Heart left ventricle (tissue), 16 donors: ENCODE measurements around the gene CNP. TPM values are rescaled to one million over a fixed set of nuclear protein-coding genes. Genes with fewer than 3 reads are reported as not detected.
A peak's percentile ranks its signal among the peaks of the same experiment; 100 is the strongest.

Experiments used
- ATAC-seq, 4 donors: fragments of 200-7000 bp; cut with Tn5 transposase; one replicate each; pipeline ENCODE4 v1.9.1; 2020 to 2022; ENCODE audit warnings: moderate library complexity in 4 of 4, mild to moderate bottlenecking in 3 of 4, moderate number of reproducible peaks in 1 of 4
- DNase-seq, 5 donors: peaks; one replicate each; pipeline ENCODE4 v3.0.0-alpha.2; 2020
- H3K27ac ChIP-seq, 12 donors: fragments of 200-600 bp; sonication (generic) in 4 of 12; one replicate each; pipeline versions ENCODE4 v1.5.0 to v1.8.0; 2016 to 2022; ENCODE audit warnings: mild to moderate bottlenecking in 2 of 12
- H3K27me3 ChIP-seq, 9 donors: fragments of 200-600 bp; sonication (generic) in 2 of 9; one replicate each; pipeline versions ENCODE4 v1.5.1 to v1.8.0; 2016 to 2022; ENCODE audit warnings: mild to moderate bottlenecking in 3 of 9
- H3K36me3 ChIP-seq, 9 donors: fragments of 200-600 bp; sonication (generic) in 2 of 9; one replicate each; pipeline versions ENCODE4 v1.5.0 to v1.8.0; 2018 to 2022; ENCODE audit warnings: mild to moderate bottlenecking in 2 of 9
- H3K4me1 ChIP-seq, 12 donors: fragments of 200-600 bp; sonication (generic) in 4 of 12; one replicate each; pipeline versions ENCODE4 v1.5.0 to v1.8.0; 2016 to 2022; ENCODE audit warnings: mild to moderate bottlenecking in 3 of 12
- H3K4me3 ChIP-seq, 12 donors: fragments of 200-600 bp; sonication (generic) in 4 of 12; one replicate each; pipeline versions ENCODE4 v1.5.0 to v1.8.0; 2017 to 2022; ENCODE audit warnings: mild to moderate bottlenecking in 9 of 12, moderate library complexity in 4 of 12
- H3K9me3 ChIP-seq, 12 donors: fragments of 200-600 bp; sonication (generic) in 4 of 12; one replicate each; pipeline versions ENCODE4 v1.5.0 to v1.8.0; 2016 to 2022; ENCODE audit warnings: mild to moderate bottlenecking in 1 of 12
- POLR2A ChIP-seq, 2 donors: fragments of 450-650 bp; IDR thresholded peaks; one replicate each; pipeline ENCODE4 v1.6.1; 2017; ENCODE audit warnings: antibody characterized with exemption in 2 of 2, mild to moderate bottlenecking in 2 of 2, moderate library complexity in 2 of 2
- WGBS, 4 donors: extraction: QIAGEN DNeasy Blood & Tissue Kit in 2 of 4; methylation state at CpG; one replicate each; pipeline versions ENCODE4 v1.1.5 to v1.1.7; 2013 to 2018; 5-methylcytosine and 5-hydroxymethylcytosine counted together
- intact Hi-C, 10 donors: fragments of 100-400 bp; cut with DNase I; formaldehyde crosslinking; loops; one replicate each; pipeline versions ENCODE4 v1.11.1 to v1.14.2; 2022
- polyA plus RNA-seq, 2 donors: library from polyadenylated mRNA; stranded (reverse); fragments of 200-250 nt; gene quantifications; one replicate each; pipeline ENCODE4 v1.2.3, GENCODE V29; 2013
- total RNA-seq, 9 donors: library from RNA; depleted of rRNA in 2 of 9; stranded (reverse); fragments of >200 nt in 2 of 9; fragmentation: NEBNext Ultra II Directional in 3 of 9; extraction: Animal tissue kit (Norgen Biotek cat#: 25700) in 3 of 9; gene quantifications; one replicate each; pipeline versions ENCODE4 v1.1.0 to v1.2.4, GENCODE V29; 2016 to 2023
- TF ChIP-seq, protein P1 (sequence below), 12 donors: fragments of 200-600 bp; sonication (generic) in 4 of 12; IDR thresholded peaks; one replicate each; pipeline versions ENCODE4 v1.5.0 to v1.8.0; 2018 to 2022; ENCODE audit warnings: antibody characterized with exemption in 12 of 12, mild to moderate bottlenecking in 5 of 12
- donor health status: ischemic (EF 13 %, LVEDD 7.1; RV severe dilation, severe dysfunction).
- donor health status: healthy with polysubstance abuse.
- donor health status: DM: no; HTN: yes; CAD: no.
- donor health status: DM: no; HTN: no; CAD: no.
- donor health status: ischemic (EF 25% LVEDD 6.9; RV normal size, moderate dysfunction).
- donor health status: ischemic (EF 25% LVEDD 5.7; RV mildly dilated, moderate dysfunction).
- donor health status: healthy.
- donor health status: DM: yes; HTN: yes; CAD: no.
- donor health status: ischemic (EF 35%, LVEDD 5.7; RV mildly dilated, moderate dysfunction).
- donor health status: nonischemic (EF 11% LVEDD 7.7; RV severe dilation, severe dysfunction).
- donor health status: DM: yes; HTN: yes; CAD: no.
- donor health status: PGD.
- donor health status: ischemic (EF 29% LVEDD 5.4; RV normal size, mild dysfunction).
- donor health status: nonischemic (EF 23%, LVEDD 6.1; RV moderate dilation, normal function).

CNP gene
- total and polyA plus RNA-seq, 11 donors, result 19.3 to 49.1 (median 27.5) TPM

DNA sequence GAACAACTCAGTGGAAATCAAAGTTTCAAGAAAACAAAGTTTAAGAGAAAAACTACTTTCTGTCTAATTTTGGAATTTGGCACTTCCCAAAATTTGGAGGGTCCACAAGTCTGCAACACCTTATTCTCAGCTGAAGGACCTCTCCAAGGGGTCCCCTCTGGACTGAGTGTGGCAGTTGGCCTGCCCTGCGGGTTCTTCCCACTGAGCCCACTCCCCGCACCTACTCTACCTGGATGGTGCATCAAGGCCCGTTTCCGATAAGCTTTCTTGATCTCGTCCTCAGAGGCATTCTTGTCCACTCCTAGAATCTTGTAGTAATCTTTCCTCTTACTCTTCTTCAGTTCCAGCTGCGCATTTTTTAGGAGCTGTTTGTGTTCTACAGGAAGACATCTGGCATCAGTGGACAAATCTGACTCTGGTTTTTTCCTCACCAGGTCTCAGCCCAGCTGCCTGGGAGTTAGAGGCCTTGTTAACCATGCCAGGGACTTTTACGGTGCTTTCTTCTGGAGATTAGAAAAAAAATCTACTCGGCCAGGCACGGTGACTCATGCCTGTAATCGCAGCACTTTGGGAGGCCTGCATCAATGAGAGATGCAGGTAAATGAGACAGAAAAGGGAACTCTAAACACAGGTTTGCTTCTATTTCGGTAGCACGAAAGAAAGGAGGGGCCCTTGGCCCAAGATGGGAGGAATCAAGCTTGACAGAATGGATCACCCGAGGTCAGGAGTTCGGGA, 15.6 kb downstream of the CNP start:
- ATAC-seq (no peak), DNase-seq (no peak)
- Histone ChIP-seq H3K27ac (peak overlapping the region in 1 of 12 donors; percentile 26), H3K9me3 (no peaks in the 10 kb centered on the region), H3K36me3 (peaks cover 3 to 100% (median 97%) of the 10 kb centered on the region in 9 donors), H3K27me3 (no peaks in the 10 kb centered on the region), H3K4me3 (no peak overlapping the region), H3K4me1 (no peaks in the 10 kb centered on the region)
- intact Hi-C loops, result no loop called here
- 89 to 92% (median 91%) methylated on average over 14 of the region's 14 CpGs for WGBS, 4 donors
- TF ChIP-seq, protein P1, sequence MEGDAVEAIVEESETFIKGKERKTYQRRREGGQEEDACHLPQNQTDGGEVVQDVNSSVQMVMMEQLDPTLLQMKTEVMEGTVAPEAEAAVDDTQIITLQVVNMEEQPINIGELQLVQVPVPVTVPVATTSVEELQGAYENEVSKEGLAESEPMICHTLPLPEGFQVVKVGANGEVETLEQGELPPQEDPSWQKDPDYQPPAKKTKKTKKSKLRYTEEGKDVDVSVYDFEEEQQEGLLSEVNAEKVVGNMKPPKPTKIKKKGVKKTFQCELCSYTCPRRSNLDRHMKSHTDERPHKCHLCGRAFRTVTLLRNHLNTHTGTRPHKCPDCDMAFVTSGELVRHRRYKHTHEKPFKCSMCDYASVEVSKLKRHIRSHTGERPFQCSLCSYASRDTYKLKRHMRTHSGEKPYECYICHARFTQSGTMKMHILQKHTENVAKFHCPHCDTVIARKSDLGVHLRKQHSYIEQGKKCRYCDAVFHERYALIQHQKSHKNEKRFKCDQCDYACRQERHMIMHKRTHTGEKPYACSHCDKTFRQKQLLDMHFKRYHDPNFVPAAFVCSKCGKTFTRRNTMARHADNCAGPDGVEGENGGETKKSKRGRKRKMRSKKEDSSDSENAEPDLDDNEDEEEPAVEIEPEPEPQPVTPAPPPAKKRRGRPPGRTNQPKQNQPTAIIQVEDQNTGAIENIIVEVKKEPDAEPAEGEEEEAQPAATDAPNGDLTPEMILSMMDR (IDR thresholded peaks at IDR 0.05), result no peak
- TF ChIP-seq POLR2A (IDR thresholded peaks at IDR 0.05), result no peak

DNA sequence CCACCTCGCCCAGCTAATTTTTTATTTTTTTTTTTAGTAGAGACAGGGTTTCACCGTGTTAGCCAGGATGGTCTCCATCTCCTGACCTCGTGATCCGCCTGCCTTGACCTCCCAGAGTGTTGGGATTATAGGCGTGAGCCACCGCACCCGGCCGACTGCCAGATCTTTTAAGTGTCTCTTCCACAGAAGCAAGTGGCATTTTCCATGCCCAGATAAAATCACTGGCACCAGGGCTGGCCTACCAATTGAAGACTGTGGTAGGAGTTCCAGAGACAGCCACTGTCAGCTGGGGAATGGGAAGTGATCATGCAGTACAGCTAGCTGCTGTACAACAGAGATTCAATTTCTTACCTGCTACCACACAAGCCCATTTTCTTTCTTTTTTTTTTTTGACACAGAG, 17.9 kb downstream of the CNP start:
- DNase-seq (no peak), ATAC-seq (peak in 3 of 4 donors; percentile 26 to 67 (median 60))
- Histone ChIP-seq H3K4me3 (no peak overlapping the region), H3K27ac (no peak overlapping the region), H3K36me3 (peaks cover 3 to 100% (median 97%) of the 10 kb centered on the region in 9 donors), H3K4me1 (no peaks in the 10 kb centered on the region), H3K9me3 (no peaks in the 10 kb centered on the region), H3K27me3 (no peaks in the 10 kb centered on the region)
- TF ChIP-seq, protein P1 (IDR thresholded peaks at IDR 0.05), result no peak
- no peak for TF ChIP-seq POLR2A (IDR thresholded peaks at IDR 0.05)
- intact Hi-C loops, result no loop called here
- WGBS, 4 donors, result 78 to 87% (median 83%) methylated on average over 8 of the region's 8 CpGs

DNA sequence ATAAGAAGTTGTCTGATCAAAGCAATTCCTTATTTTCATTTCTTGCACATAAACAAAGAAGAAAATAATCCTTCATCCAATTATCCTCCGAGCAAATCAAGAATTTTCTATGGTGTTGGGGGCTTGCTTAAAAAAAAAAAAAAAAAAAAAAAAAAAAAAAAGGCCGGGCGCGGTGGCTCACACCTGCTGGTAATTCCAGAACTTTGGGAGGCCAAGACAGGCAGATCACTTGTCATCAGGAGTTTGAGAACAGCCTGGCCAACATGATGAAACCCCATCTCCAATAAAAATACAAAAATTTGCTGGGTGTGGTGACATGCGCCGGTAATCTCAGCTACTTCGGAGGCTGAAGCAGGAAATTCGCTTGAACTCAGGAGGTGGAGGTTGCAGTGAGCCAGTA, 19.3 kb downstream of the CNP start:
- Histone ChIP-seq H3K4me3 (no peak overlapping the region), H3K27ac (no peak overlapping the region), H3K4me1 (no peaks in the 10 kb centered on the region), H3K9me3 (no peaks in the 10 kb centered on the region), H3K36me3 (peaks cover 0 to 100% (median 100%) of the 10 kb centered on the region in 9 donors), H3K27me3 (no peaks in the 10 kb centered on the region)
- intact Hi-C loops, result no loop called here
- 93 to 95% (median 93%) methylated on average over 8 of the region's 8 CpGs for WGBS, 4 donors
- TF ChIP-seq, protein P1 (IDR thresholded peaks at IDR 0.05), result no peak
- no peak for TF ChIP-seq POLR2A (IDR thresholded peaks at IDR 0.05)
- ATAC-seq (no peak), DNase-seq (no peak)

DNA sequence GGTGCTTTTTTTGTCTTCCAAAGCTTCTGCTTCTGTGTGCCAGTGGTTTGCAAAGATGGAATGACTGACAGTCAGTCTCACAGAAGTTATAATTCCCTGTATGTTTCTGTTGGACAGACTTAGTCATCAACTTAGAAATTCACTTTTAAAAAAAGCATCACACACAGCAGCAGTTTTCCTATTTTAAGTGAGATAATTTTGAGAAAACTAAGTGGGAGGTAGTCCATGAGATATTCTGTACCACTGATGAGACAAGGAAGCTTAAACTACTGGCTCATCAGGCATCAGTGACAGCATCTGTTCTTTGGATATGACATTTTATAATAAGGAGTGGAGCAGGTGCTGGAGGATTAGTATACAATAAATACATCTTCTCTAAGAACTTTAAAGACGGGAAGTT, 20.0 kb downstream of the CNP start:
- H3K4me3 ChIP-seq, result no peak overlapping the region
- no peaks in the 10 kb centered on the region for H3K4me1 ChIP-seq
- H3K27ac ChIP-seq, result no peak overlapping the region
- H3K36me3 ChIP-seq, result peaks cover 0 to 100% (median 100%) of the 10 kb centered on the region in 9 donors
- no peak for TF ChIP-seq POLR2A (IDR thresholded peaks at IDR 0.05)
- TF ChIP-seq, protein P1 (IDR thresholded peaks at IDR 0.05), result no peak
- ATAC-seq (no peak), DNase-seq (no peak)
- intact Hi-C loops, result no loop called here
- 90 to 97% (median 93%) methylated on average over 1 of the region's 1 CpG for WGBS, 4 donors
- no peaks in the 10 kb centered on the region for H3K27me3 ChIP-seq
- H3K9me3 ChIP-seq, result no peaks in the 10 kb centered on the region
